Neural cell (in vitro differentiated cells): ENCODE results near the gene VLDLR. TPM values are rescaled to one million over a fixed set of nuclear protein-coding genes. Genes with fewer than 3 reads are reported as not detected.

ENCODE experiments used
- H2AFZ ChIP-seq: fragments of 200-600, 300-800 bp; sonication (generic), shearing (Covaris generic); 2 replicates; pipeline ENCODE4 v1.6.0; 2014; ENCODE audit warnings: low read depth, mild to moderate bottlenecking, antibody characterized with exemption, low read length, moderate library complexity
- H3F3A ChIP-seq: fragments of 200-600 bp; shearing (Covaris generic); 2 replicates; pipeline ENCODE4 v1.6.1; 2016; ENCODE audit warnings: mild to moderate bottlenecking, moderate library complexity, mixed read lengths, antibody characterized with exemption, low read length; ENCODE audit not compliant: insufficient read depth, poor library complexity, severe bottlenecking
- H3K27ac ChIP-seq: fragments of 200-600, 300-800 bp; sonication (generic), shearing (Covaris generic); 2 replicates; pipeline ENCODE4 v1.5.1; 2014; ENCODE audit warnings: mild to moderate bottlenecking, low read length, moderate library complexity
- H3K27me3 ChIP-seq: fragments of 300-800, 200-600 bp; sonication (generic), shearing (Covaris generic); 2 replicates; pipeline ENCODE4 v1.6.0; 2014; ENCODE audit warnings: mild to moderate bottlenecking, low read depth, low read length, moderate library complexity; ENCODE audit not compliant: insufficient read depth
- H3K36me3 ChIP-seq: fragments of 300-800, 200-600 bp; sonication (generic), shearing (Covaris generic); 2 replicates; pipeline ENCODE4 v1.5.1; 2014; ENCODE audit warnings: mild to moderate bottlenecking, antibody characterized with exemption, low read length, moderate library complexity; ENCODE audit not compliant: insufficient read depth
- H3K4me2 ChIP-seq: fragments of 300-800, 200-600 bp; sonication (generic), shearing (Covaris generic); 2 replicates; pipeline ENCODE4 v1.6.0; 2014; ENCODE audit warnings: mild to moderate bottlenecking, low read length
- H3K4me3 ChIP-seq: fragments of 300-800, 200-600 bp; sonication (generic), shearing (Covaris generic); 2 replicates; pipeline ENCODE4 v1.5.1; 2014; ENCODE audit warnings: mild to moderate bottlenecking, low read length, moderate library complexity
- H3K79me2 ChIP-seq: fragments of 200-600 bp; shearing (Covaris generic); replicated peaks from 2 replicates; pipeline ENCODE4 v1.6.0; 2014; ENCODE audit warnings: mild to moderate bottlenecking, low read length, moderate library complexity; ENCODE audit not compliant: insufficient read depth
- H3K9ac ChIP-seq: fragments of 300-800, 200-600 bp; sonication (generic), shearing (Covaris generic); 2 replicates; pipeline ENCODE4 v1.6.1; 2016; ENCODE audit warnings: mild to moderate bottlenecking, low read length, mixed read lengths
- H3K9me2 ChIP-seq: fragments of 200-600 bp; shearing (Covaris generic); 2 replicates; pipeline ENCODE4 v1.6.1; 2016; ENCODE audit warnings: mild to moderate bottlenecking, low read length, mixed read lengths; ENCODE audit not compliant: insufficient read depth
- H3K9me3 ChIP-seq: fragments of 200-600, 300-800 bp; sonication (generic), shearing (Covaris generic); 2 replicates; pipeline ENCODE4 v1.6.1; 2016; ENCODE audit warnings: mild to moderate bottlenecking, mixed run types, low read length, moderate library complexity, mixed read lengths
- H4K20me1 ChIP-seq: fragments of 200-600 bp; shearing (Covaris generic); 2 replicates; pipeline ENCODE4 v1.6.1; 2016; ENCODE audit warnings: mild to moderate bottlenecking, mixed run types; ENCODE audit not compliant: insufficient read depth
- CTCF ChIP-seq: fragments of 450-650 bp; IDR thresholded peaks from 2 replicates; pipeline ENCODE4 v1.5.1; 2014; ENCODE audit warnings: antibody characterized with exemption, mild to moderate bottlenecking, moderate library complexity; ENCODE audit not compliant: poor library complexity, severe bottlenecking
- EP300 ChIP-seq: fragments of 450-650 bp; conservative IDR thresholded peaks from 2 replicates; pipeline ENCODE4 v1.6.1; 2014; ENCODE audit warnings: antibody characterized with exemption, mild to moderate bottlenecking, moderate library complexity; ENCODE audit not compliant: poor library complexity, severe bottlenecking
- EZH2 ChIP-seq: fragments of 200-600, 300-800 bp; shearing (Covaris generic), sonication (generic); IDR thresholded peaks from 2 replicates; pipeline ENCODE4 v1.6.1; 2014; ENCODE audit warnings: antibody characterized with exemption, low read length, borderline replicate concordance, mild to moderate bottlenecking; ENCODE audit not compliant: insufficient read depth, poor library complexity, severe bottlenecking
- MXI1 ChIP-seq: fragments of 450-650 bp; conservative IDR thresholded peaks from 2 replicates; pipeline ENCODE4 v1.6.1; 2014; ENCODE audit warnings: antibody characterized with exemption, mild to moderate bottlenecking; ENCODE audit not compliant: poor library complexity, severe bottlenecking
- POLR2AphosphoS5 ChIP-seq: IDR thresholded peaks from 2 replicates; pipeline ENCODE4 v1.6.1; 2012
- RAD21 ChIP-seq: fragments of 450-650 bp; conservative IDR thresholded peaks from 2 replicates; pipeline ENCODE4 v1.6.1; 2014; ENCODE audit warnings: antibody characterized with exemption, mild to moderate bottlenecking, moderate library complexity
- SMC3 ChIP-seq: fragments of 450-650 bp; conservative IDR thresholded peaks from 2 replicates; pipeline ENCODE4 v1.6.1; 2014; ENCODE audit warnings: antibody characterized with exemption, mild to moderate bottlenecking, moderate library complexity; ENCODE audit not compliant: poor library complexity
- TAF1 ChIP-seq: IDR thresholded peaks from 2 replicates; pipeline ENCODE4 v1.6.1; 2012; ENCODE audit warnings: low read depth
- polyA plus RNA-seq: library from polyadenylated mRNA; depleted of rRNA; stranded (reverse); fragments of >200 nt; gene quantifications from 2 replicates; pipeline ENCODE4 v1.2.3, GENCODE V29; 2014
- TF ChIP-seq, protein P1 (sequence below): IDR thresholded peaks from 2 replicates; pipeline ENCODE4 v1.6.1; 2012; ENCODE audit warnings: borderline replicate concordance

The VLDLR gene
- polyA plus RNA-seq, 1 donor from 2014 or later: 62.7 TPM

DNA sequence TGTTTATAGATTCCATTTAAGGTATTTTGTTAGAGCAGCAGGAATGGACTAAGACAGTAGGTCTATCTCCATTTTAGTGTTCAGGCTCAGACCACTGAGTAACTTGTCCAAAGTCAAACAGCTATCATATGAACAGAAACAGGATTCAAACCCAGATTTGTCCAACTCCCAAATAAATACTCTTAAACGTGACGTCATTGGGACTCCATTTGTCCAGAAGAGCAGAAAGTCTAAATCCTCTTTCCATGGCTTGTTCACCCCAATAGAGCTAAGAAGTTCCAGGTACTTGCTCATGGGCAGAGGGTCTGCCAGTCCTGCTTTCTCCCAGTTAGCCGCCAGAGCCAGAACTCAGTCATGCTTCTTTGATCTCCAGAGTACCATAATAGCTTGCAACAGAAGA lies 16.3 kb upstream of the VLDLR start:
- no peak overlapping the region for H3K27ac ChIP-seq
- H4K20me1 ChIP-seq: no peaks in the 10 kb centered on the region
- no peak overlapping the region for H2AFZ ChIP-seq
- no peaks in the 10 kb centered on the region for H3K27me3 ChIP-seq
- H3K9me2 ChIP-seq: no peaks in the 10 kb centered on the region
- no peaks in the 10 kb centered on the region for H3K79me2 ChIP-seq
- TF ChIP-seq MXI1: no peak
- no peak for TF ChIP-seq EP300
- TF ChIP-seq EZH2: no peak
- no peak for TF ChIP-seq TAF1
- no peak for TF ChIP-seq RAD21
- TF ChIP-seq, protein P1, sequence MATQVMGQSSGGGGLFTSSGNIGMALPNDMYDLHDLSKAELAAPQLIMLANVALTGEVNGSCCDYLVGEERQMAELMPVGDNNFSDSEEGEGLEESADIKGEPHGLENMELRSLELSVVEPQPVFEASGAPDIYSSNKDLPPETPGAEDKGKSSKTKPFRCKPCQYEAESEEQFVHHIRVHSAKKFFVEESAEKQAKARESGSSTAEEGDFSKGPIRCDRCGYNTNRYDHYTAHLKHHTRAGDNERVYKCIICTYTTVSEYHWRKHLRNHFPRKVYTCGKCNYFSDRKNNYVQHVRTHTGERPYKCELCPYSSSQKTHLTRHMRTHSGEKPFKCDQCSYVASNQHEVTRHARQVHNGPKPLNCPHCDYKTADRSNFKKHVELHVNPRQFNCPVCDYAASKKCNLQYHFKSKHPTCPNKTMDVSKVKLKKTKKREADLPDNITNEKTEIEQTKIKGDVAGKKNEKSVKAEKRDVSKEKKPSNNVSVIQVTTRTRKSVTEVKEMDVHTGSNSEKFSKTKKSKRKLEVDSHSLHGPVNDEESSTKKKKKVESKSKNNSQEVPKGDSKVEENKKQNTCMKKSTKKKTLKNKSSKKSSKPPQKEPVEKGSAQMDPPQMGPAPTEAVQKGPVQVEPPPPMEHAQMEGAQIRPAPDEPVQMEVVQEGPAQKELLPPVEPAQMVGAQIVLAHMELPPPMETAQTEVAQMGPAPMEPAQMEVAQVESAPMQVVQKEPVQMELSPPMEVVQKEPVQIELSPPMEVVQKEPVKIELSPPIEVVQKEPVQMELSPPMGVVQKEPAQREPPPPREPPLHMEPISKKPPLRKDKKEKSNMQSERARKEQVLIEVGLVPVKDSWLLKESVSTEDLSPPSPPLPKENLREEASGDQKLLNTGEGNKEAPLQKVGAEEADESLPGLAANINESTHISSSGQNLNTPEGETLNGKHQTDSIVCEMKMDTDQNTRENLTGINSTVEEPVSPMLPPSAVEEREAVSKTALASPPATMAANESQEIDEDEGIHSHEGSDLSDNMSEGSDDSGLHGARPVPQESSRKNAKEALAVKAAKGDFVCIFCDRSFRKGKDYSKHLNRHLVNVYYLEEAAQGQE: no peak
- no peak for TF ChIP-seq CTCF
- no peak for TF ChIP-seq SMC3
- no peaks in the 10 kb centered on the region for H3K36me3 ChIP-seq
- H3K4me3 ChIP-seq: no peak overlapping the region
- no peaks in the 10 kb centered on the region for H3F3A ChIP-seq
- H3K9ac ChIP-seq: no peak overlapping the region
- H3K4me2 ChIP-seq: no peak overlapping the region
- H3K9me3 ChIP-seq: no peaks in the 10 kb centered on the region

DNA sequence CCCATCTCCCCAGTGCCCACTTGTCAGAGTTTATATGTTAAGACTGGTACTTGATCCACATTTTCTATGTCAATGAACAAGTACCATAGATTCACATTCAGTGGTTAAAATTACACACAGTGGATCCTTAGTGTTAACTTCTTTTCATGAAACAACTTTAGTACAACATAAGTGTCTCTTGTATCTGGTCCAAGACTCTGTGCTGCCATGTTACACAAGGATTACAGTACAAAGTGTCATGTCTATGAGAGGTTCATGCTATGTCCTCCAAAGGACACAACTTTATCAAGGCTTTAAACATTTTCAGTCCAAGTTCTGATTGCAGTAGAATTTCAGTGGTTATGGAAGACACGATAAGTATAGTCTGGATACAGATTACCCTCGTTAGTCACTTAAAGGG lies 13.3 kb upstream of the VLDLR start:
- no peak overlapping the region for H3K27ac ChIP-seq
- no peaks in the 10 kb centered on the region for H3K27me3 ChIP-seq
- no peak for TF ChIP-seq MXI1
- H3K36me3 ChIP-seq: no peaks in the 10 kb centered on the region
- no peaks in the 10 kb centered on the region for H4K20me1 ChIP-seq
- H3K9ac ChIP-seq: no peak overlapping the region
- no peak overlapping the region for H2AFZ ChIP-seq
- no peaks in the 10 kb centered on the region for H3K9me2 ChIP-seq
- no peak overlapping the region for H3K4me3 ChIP-seq
- H3K4me2 ChIP-seq: no peak overlapping the region
- no peaks in the 10 kb centered on the region for H3K9me3 ChIP-seq
- H3K79me2 ChIP-seq: no peaks in the 10 kb centered on the region
- H3F3A ChIP-seq: no peaks in the 10 kb centered on the region

GRCh38 chr9:2610985-2611384 lies 10.6 kb upstream of the VLDLR start:
- Histone ChIP-seq H3K27ac (no peak overlapping the region), H3K79me2 (no peaks in the 10 kb centered on the region), H3K4me2 (no peak overlapping the region), H3K9me2 (no peaks in the 10 kb centered on the region), H3K9ac (no peak overlapping the region), H3K27me3 (no peaks in the 10 kb centered on the region), H3K9me3 (no peaks in the 10 kb centered on the region), H4K20me1 (no peaks in the 10 kb centered on the region), H3K36me3 (no peaks in the 10 kb centered on the region), H3K4me3 (no peak overlapping the region), H3F3A (no peaks in the 10 kb centered on the region), H2AFZ (no peak overlapping the region)
- no peak for TF ChIP-seq RAD21
- no peak for TF ChIP-seq MXI1
- TF ChIP-seq CTCF: no peak
- no peak for TF ChIP-seq POLR2AphosphoS5
- TF ChIP-seq, protein P1: no peak
- no peak for TF ChIP-seq EP300
- TF ChIP-seq TAF1: no peak
- no peak for TF ChIP-seq SMC3
- TF ChIP-seq EZH2: no peak
